ENCODE data around the gene MARK1. TPM values are rescaled to one million over a fixed set of nuclear protein-coding genes. Genes with fewer than 3 reads are reported as not detected.

Gene MARK1
- total RNA-seq, 1 experiment from 2014 or later = 17.8 TPM

GRCh38 chr1:220516014-220516721, 11.8 kb upstream of the MARK1 start:
- Mint-ChIP-seq H3K4me1 (peaks cover 21% of the 10 kb centered on the region in 2 experiments), H3K27me3 (ENCODE audit: low read depth) (no peaks in the 10 kb centered on the region; the same call in 1 of the 2 replicates), H3K36me3 (ENCODE audit: insufficient read depth in 1 of 3, low read depth in 3 of 3) (no peaks in the 10 kb centered on the region), H3K9me3 (no peaks in the 10 kb centered on the region), H3K27ac (peak overlapping the region in 2 of 3 experiments; percentile 20 to 48; a peak in 2 of 7 replicates), H3K4me3 (no peak overlapping the region)
- Histone ChIP-seq H3K9me3 (ENCODE audit: control insufficient read depth, low read depth, low read length) (no peaks in the 10 kb centered on the region), H3K23me2 (ENCODE audit: insufficient read length, low read depth, low read length, poor library complexity, severe bottlenecking) (no peaks in the 10 kb centered on the region), H2BK120ac (ENCODE audit: low read depth, low read length, poor library complexity, severe bottlenecking) (no peak overlapping the region), H2BK20ac (ENCODE audit: low read depth, low read length, poor library complexity, severe bottlenecking) (no peak overlapping the region), H2BK12ac (ENCODE audit: insufficient read length, low read depth, low read length) (no peak overlapping the region), H2AFZ (ENCODE audit: low read length) (no peak overlapping the region), H3K9ac (ENCODE audit: extremely low read depth, insufficient read length, low read length) (no peak overlapping the region), H3K79me2 (ENCODE audit: insufficient read depth, low read length) (no peaks in the 10 kb centered on the region), H2BK15ac (ENCODE audit: low read depth, low read length) (no peak overlapping the region), H3K14ac (ENCODE audit: insufficient read depth, low read length) (no peak overlapping the region), H4K20me1 (ENCODE audit: control insufficient read depth, insufficient read depth, insufficient read length) (no peaks in the 10 kb centered on the region), H3T11ph (ENCODE audit: low read length) (no peak overlapping the region), H2BK5ac (ENCODE audit: insufficient read length, low read length) (no peak overlapping the region), H4K91ac (ENCODE audit: insufficient read length, low read depth, low read length) (no peak overlapping the region), H3K4me1 (ENCODE audit: insufficient read depth, low read length) (peaks cover 3% of the 10 kb centered on the region; the same call in 1 of the 2 replicates), H3K27me3 (ENCODE audit: insufficient read depth, low read length) (no peaks in the 10 kb centered on the region), H3K4ac (ENCODE audit: low read depth, low read length) (no peak overlapping the region), H3K23ac (ENCODE audit: insufficient read length, low read depth, low read length) (no peak overlapping the region), H3K18ac (ENCODE audit: insufficient read length, low read depth, low read length) (no peak overlapping the region), H3K27ac (ENCODE audit: insufficient read length, low read depth, low read length) (no peak overlapping the region), H3K79me1 (ENCODE audit: insufficient read depth, low read depth, low read length, poor library complexity, severe bottlenecking) (no peaks in the 10 kb centered on the region), H3K56ac (ENCODE audit: insufficient read length, low read depth, low read length) (no peak overlapping the region), H2AK5ac (ENCODE audit: insufficient read length, low read length) (no peak overlapping the region), H4K5ac (ENCODE audit: insufficient read length, low read depth, low read length) (no peak overlapping the region), H4K8ac (replicated peaks; ENCODE audit: insufficient read length, low read depth, low read length) (no peak overlapping the region), H3K4me2 (ENCODE audit: insufficient read depth, insufficient read length, low read length) (no peak overlapping the region)
- no peak for DNase-seq
- WGBS (ENCODE audit: extremely low coverage, insufficient read length, low lambda C conversion rate) = no CpG with 5 or more reads among the region's 6 CpGs
- TF ChIP-seq CTCF (conservative IDR thresholded peaks at IDR 0.05) = no peak
